ENCODE measurements around the gene SLC39A8. TPM values are rescaled to one million over a fixed set of nuclear protein-coding genes. Genes with fewer than 3 reads are reported as not detected.

The SLC39A8 gene
- total and polyA plus RNA-seq, 2 donors, result 23.0 to 28.2 TPM

- no peaks in the 10 kb centered on the region for H3K36me3 ChIP-seq (ENCODE audit: control insufficient read depth in 2 of 2, insufficient read depth in 2 of 2, low read length in 1 of 2)
- H3K27ac ChIP-seq (ENCODE audit: low read depth in 1 of 2, low read length in 1 of 2), result no peak overlapping the region
- H3K4me3 ChIP-seq (ENCODE audit: low read length in 2 of 2), result no peak overlapping the region
- no peaks in the 10 kb centered on the region for H3K9me3 ChIP-seq (ENCODE audit: control insufficient read depth in 2 of 2, insufficient read depth in 1 of 2, low read length in 1 of 2)
- no peaks in the 10 kb centered on the region for H3K4me1 ChIP-seq (ENCODE audit: control insufficient read depth in 2 of 2, insufficient read depth in 2 of 2, low read length in 2 of 2)
- no peak for DNase-seq (ENCODE audit: low read depth in 6 of 9, low spot score in 9 of 9)
- WGBS, result 97% methylated on average over 1 of the region's 1 CpG
- H3K27me3 ChIP-seq (ENCODE audit: control insufficient read depth in 2 of 2, insufficient read depth in 1 of 2, low read length in 1 of 2), result no peaks in the 10 kb centered on the region
Observed at GRCh38 chr4:102217775-102218355, 127.4 kb downstream of the SLC39A8 start.

DNA sequence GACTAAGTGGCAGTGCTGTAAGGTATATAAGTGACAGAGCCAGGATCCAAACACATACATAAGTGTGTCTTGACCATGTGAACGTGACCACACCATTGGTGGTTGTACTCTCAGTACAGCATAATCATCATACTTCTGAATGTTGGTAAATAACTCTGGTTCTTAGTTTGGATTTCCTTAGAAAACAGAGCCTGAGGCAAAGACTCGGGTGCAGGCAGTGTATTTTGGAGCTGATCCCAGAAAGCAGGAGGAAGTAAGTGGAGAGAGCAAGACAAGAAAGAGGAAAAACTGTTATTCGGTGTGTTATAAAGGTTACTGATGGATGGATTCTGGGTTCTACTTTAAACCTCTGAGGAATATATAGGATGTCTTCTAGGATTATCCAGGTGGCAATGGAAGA, 127.9 kb downstream of the SLC39A8 start:
- no peaks in the 10 kb centered on the region for H3K4me1 ChIP-seq (ENCODE audit: control insufficient read depth in 2 of 2, insufficient read depth in 2 of 2, low read length in 2 of 2)
- 81% methylated on average over 3 of the region's 3 CpGs for WGBS

DNA sequence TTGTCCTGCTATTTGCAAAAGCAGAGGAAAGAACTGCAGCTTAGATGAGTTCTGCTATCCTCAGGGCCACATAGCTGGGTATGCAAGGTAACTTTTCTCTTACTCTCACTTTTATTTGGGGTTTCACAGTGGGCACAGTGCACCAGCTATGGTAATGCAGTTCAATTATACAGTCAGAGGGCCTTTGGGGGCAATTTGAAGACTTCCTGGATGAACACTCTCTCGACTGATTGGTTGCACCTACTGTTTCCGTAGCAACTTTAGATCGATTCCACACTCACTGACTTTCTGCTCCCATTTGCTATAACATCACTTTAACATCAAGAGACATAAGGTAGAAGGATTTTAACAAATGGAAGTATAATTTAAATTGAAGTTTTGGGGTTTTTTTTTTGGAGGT, 128.6 kb downstream of the SLC39A8 start:
- no peaks in the 10 kb centered on the region for H3K9me3 ChIP-seq (ENCODE audit: control insufficient read depth in 2 of 2, insufficient read depth in 1 of 2, low read length in 1 of 2)
- H3K27ac ChIP-seq (ENCODE audit: low read depth in 1 of 2, low read length in 1 of 2), result no peak overlapping the region
- 91% methylated on average over 3 of the region's 3 CpGs for WGBS
- no peaks in the 10 kb centered on the region for H3K36me3 ChIP-seq (ENCODE audit: control insufficient read depth in 2 of 2, insufficient read depth in 2 of 2, low read length in 1 of 2)
- H3K4me3 ChIP-seq (ENCODE audit: low read length in 2 of 2), result no peak overlapping the region
- no peak for DNase-seq (ENCODE audit: low read depth in 6 of 9, low spot score in 9 of 9)
- H3K27me3 ChIP-seq (ENCODE audit: control insufficient read depth in 2 of 2, insufficient read depth in 1 of 2, low read length in 1 of 2), result no peaks in the 10 kb centered on the region
- H3K4me1 ChIP-seq (ENCODE audit: control insufficient read depth in 2 of 2, insufficient read depth in 2 of 2, low read length in 2 of 2), result no peaks in the 10 kb centered on the region

More for the DNA sequence above, 127.9 kb downstream of the SLC39A8 start:
- DNase-seq (ENCODE audit: low read depth in 6 of 9, low spot score in 9 of 9), result no peak
- Histone ChIP-seq H3K27me3 (ENCODE audit: control insufficient read depth in 2 of 2, insufficient read depth in 1 of 2, low read length in 1 of 2) (no peaks in the 10 kb centered on the region), H3K4me3 (ENCODE audit: low read length in 2 of 2) (no peak overlapping the region), H3K9me3 (ENCODE audit: control insufficient read depth in 2 of 2, insufficient read depth in 1 of 2, low read length in 1 of 2) (no peaks in the 10 kb centered on the region), H3K27ac (ENCODE audit: low read depth in 1 of 2, low read length in 1 of 2) (no peak overlapping the region), H3K36me3 (ENCODE audit: control insufficient read depth in 2 of 2, insufficient read depth in 2 of 2, low read length in 1 of 2) (no peaks in the 10 kb centered on the region)

DNA sequence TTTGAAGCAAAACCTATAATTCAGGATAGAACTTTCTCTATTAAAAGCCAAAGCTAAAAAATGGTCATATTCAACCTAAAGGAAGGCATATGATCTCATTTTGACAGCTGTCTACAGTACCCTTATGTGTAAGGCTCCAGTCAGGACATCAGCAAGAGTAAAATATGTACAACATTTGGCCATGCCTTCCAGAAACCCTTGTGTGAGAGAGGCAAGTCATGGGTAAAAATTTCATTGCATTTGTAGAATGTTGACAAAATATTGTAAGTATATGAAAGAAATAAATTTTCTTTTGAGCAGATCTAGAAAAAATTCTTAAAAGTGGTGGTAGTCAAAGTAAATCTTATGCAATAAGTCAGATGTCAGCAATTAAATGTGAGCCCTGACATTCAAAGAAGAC, 132.3 kb downstream of the SLC39A8 start:
- no peak overlapping the region for H3K27ac ChIP-seq (ENCODE audit: low read depth in 1 of 2, low read length in 1 of 2)
- H3K36me3 ChIP-seq (ENCODE audit: control insufficient read depth in 2 of 2, insufficient read depth in 2 of 2, low read length in 1 of 2), result no peaks in the 10 kb centered on the region
- H3K4me3 ChIP-seq (ENCODE audit: low read length in 2 of 2), result no peak overlapping the region
- no peak for DNase-seq (ENCODE audit: low read depth in 6 of 9, low spot score in 9 of 9)
- no peaks in the 10 kb centered on the region for H3K9me3 ChIP-seq (ENCODE audit: control insufficient read depth in 2 of 2, insufficient read depth in 1 of 2, low read length in 1 of 2)
- H3K4me1 ChIP-seq (ENCODE audit: control insufficient read depth in 2 of 2, insufficient read depth in 2 of 2, low read length in 2 of 2), result no peaks in the 10 kb centered on the region
- no peaks in the 10 kb centered on the region for H3K27me3 ChIP-seq (ENCODE audit: control insufficient read depth in 2 of 2, insufficient read depth in 1 of 2, low read length in 1 of 2)

Other genes with a start within 250 kb of the SLC39A8 start
- gene NFKB1, start 155.9 kb upstream of the SLC39A8 start, total RNA-seq, result 42.6 TPM
- 26.0 TPM for gene NFKB1, start 155.9 kb upstream of the SLC39A8 start, polyA plus RNA-seq

Measured in thymus (tissue), 11 donors.